NOMO-1 treated with dmso at 0.1 percent for 144 hours (cell line): ENCODE data around the gene BUB3.
"Not testable (repeated sequence)": the region's sequence is repeated elsewhere in the genome, so short reads cannot be mapped to it uniquely, and the experiment has no call there.

Source experiments
- DNase-seq: peaks from one replicate; lab custom pipeline; 2025; ENCODE audit not compliant: unreplicated experiment; lab: John Stamatoyannopoulos, UW

BUB3 gene

GRCh38 chr10:123153486-123154091, 613 bp upstream of the BUB3 start:
- DNase-seq, result no peak

GRCh38 chr10:123154711-123155505, 706 bp downstream of the BUB3 start:
- DNase-seq, result no peak

DNA sequence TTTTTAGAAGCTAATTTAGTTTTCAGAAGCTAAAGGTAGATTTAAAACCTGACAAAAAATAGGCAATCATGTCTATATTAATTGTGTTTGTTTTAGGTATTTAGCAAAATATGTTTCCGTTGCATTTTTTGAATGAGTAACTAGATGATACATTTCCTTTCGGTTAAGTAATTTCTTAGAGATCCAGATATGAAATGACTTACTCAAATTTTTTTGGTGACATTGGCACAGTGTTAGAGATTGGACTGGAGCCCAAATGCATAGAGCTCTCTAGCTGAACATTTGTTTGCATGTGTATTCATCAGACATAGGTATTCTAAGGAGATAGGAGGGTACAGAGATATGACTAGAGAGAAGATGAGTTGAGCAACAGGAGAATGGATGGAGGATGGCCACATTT, 1.9 kb downstream of the BUB3 start:
- DNase-seq, result no peak

DNA sequence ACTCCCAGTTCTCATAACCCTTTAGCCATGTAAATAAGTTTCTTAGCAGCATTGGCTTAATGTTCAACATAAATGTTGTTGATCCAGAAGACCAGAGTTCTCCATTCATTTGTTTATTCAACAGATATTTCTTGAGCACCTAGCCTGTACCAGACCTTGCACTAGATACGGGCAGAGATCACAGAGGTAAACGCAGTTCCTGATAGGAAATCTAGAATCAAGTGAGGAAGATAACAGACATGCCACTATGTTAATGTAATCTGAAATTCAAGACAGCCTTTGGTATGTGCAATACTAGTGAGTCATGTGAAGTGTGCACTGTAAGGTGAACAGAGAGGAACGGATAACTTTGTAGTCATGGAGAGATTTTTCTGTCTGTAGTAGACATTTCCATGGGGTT, 3.0 kb downstream of the BUB3 start:
- no peak for DNase-seq

DNA sequence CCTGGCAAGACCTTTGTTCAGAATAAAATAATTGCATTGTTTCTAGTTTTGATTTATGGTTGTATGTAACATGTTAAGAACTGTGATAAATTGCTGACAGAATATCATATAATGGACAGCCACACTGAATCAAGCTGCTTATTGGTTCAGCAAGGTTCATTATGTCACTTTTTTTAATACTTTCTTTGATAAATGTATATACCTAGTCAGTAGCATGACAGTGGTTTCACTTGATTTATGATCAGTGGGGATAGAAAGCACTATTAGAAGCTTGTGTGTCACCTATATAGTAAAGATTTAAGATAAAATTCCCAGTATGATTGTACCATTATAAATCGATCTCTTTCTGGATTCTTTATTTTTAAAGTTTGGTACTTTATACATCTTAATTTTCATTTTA, 4.5 kb downstream of the BUB3 start:
- no peak for DNase-seq

- DNase-seq, result no peak
Observed at GRCh38 chr10:123160311-123160980, 6.2 kb downstream of the BUB3 start.

DNA sequence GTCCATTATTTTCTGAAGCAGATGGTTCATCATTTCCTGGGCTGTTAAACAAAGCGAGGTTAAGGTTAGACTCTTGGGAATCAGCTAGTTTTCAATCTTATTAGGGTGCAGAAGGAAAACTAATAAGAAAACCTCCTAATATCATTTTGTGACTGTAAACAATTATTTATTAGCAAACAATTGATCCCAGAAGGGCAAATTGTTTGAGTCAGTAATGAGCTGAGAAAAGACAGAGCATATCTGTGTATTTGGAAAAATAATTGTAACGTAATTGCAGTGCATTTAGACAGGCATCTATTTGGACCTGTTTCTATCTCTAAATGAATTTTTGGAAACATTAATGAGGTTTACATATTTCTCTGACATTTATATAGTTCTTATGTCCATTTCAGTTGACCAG, 10.1 kb downstream of the BUB3 start:
- DNase-seq, result no peak

GRCh38 chr10:123165445-123166072, 11.4 kb downstream of the BUB3 start:
- no peak for DNase-seq

DNA sequence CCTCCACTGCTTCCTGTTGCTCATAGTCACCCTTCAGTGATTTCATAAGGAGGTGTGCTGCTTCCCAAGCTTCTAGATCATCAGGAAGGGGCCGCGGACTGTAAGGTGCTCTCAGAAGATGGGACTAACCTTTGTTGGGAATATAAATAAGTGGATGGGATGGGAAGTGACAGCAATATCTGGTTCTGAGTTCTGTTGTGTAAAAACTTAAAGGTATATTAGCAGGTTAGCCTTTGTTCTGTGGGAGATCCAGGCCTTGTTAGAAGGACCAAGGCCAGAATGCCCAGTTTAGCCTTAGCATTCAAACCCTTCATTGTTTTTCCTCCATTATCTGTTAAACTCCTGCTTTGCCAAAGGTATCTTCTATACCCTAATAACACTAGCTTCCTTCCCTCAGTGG, 12.4 kb downstream of the BUB3 start:
- DNase-seq, result no peak

- DNase-seq, result no peak
Observed at GRCh38 chr10:123170961-123171360, 16.8 kb downstream of the BUB3 start.

- not testable (repeated sequence) for DNase-seq
Observed at GRCh38 chr10:123171616-123172015, 17.4 kb downstream of the BUB3 start.

DNA sequence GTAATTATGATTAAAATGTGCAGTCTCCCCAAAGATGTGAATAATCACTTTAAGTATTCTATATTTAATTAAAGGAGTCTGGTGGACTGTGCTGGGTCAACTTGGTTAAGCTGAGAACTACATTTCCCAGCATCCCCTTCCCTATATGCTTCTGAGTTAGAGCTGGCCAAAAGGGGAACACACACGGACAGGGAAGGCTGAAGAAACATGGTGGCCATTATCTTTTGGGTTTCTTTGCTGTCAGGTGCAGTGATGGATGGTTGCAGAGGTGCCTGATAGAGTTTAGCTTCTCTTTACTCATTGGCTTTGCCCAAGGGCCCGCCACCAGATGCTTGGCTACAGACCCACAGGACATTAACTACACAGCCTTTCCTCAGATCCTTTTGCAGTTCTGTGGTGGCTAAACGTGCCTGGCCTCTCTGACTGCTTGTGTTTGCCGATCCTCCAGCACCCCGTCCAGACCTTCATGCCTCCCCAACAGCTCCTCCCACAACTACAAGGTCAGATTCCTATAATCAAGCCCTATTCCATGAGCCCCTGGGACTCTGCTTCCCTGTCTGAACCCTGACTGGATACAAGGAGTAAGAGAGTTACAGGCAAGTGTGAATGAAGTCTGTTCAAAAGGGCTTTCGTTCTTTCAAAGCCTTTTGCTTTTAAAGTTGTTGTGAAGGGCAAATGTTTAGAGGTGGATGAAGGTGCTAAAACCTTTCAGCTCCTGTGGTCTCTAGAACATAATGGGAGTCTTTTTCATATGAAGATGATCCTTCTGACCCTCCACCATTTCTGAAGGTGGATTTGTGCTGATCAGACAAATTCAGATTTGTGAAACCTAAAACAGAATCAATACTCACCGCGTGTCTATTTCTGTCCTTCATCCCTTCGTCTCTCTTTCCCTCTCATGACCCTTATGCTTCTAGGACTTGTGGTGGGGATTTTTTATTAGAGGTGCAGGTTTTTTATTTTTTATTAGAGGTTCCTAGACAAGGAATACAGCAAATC, 21.5 kb downstream of the BUB3 start:
- DNase-seq, result no peak

DNA sequence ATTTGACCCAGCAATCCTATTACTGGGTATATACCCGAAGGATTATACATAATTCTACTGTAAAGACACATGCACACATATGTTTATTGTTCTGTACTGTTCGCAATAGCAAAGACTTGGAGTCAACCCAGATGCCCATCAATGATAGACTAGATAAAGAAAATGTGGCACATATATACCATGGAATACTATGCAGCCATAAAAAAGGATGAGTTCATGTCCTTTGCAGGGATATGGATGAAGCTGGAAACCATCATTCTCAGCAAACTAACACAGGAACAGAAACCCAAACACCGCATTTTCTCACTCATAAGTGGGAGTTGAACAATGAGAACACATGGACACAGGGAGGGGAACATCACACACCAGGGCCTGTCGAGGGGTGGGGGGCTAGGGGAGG, 24.2 kb downstream of the BUB3 start:
- not testable (repeated sequence) for DNase-seq

DNA sequence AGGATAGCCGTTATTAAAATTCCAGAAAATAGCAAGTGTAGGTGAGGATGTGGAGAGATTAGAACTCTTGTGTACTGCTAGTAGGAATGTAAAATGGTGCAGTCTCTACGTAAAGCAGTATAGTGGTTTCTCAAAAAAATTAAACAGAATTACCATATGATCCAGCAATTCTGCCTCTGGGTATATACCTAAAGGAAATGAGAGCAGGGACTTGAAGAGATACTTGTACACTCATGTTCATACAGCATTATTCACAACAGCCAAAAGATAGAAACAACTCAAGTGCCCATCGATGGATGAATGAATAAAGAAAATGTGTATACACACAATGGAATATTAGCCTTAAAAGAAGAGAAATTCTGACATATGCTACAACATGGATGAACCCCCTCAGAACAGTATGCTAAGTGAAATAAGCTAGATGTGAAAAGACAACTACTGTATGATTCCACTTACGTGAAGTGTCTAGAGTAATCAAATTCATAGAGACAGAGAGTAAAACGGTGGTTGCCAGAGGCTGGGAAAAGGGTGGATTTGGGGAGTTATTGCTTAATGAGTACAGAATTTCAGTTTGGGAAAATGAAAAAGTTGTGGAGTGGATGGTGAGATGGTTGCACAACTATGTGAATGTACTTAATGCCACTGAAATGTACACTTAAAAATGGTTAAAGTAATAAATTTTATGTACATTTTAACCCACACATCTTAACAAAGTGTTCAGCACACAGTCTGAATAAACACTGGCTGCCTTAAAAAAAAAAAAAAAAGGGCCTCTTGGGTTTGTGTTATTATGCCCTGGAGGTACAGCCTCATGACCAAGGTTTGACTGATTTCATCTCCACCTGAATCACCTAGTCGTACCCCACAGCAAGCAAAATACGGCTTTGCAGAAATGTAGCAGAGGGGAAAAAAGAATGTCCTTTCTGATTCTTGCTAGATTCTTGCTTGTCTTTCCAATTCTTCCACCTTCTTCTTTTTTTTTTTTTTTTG, 26.2 kb downstream of the BUB3 start:
- no peak for DNase-seq

GRCh38 chr10:123183724-123184123, 29.5 kb downstream of the BUB3 start:
- DNase-seq, result no peak

DNA sequence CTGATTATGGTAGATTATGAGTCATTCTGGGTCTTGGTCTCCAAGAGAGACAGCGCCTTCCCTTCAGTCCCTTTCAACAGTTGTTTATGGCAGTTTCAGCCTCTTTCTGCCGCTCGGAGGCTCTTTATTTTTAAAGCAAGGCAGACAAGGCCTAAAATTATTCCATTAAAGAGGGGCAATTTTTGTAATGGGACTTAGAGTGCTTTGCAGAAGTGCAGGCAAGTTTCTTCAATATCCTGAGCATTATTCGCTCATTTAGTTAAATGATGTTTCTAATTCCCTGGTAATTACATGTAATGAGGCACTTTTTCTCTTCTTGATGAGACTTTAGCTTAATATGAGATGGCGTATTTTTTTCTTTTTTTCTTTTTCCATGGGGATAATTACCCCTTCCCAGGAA, 33.6 kb downstream of the BUB3 start:
- no peak for DNase-seq

- DNase-seq, result no peak
Observed at GRCh38 chr10:123191886-123192285, 37.7 kb downstream of the BUB3 start.

DNA sequence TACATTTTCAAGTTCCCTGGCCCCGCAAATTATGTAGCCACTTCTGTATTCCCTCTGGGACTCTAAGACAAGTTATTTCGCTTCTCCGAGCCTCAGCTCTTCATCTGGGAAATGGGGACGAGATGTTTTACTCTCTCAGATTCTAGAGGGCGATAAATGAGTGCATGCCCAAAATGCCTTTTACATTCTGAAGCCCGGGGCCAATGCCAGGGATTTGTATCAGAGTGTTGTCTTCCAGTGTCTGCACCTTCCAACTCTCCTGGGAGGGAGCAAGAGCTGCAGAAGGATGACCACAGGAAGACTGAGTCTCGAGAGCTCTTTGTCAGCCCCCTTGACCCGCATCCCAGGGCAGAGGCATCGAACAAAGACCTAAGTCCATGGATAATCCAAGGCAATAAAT, 39.9 kb downstream of the BUB3 start:
- no peak for DNase-seq

GRCh38 chr10:123200531-123200930, 46.3 kb downstream of the BUB3 start:
- DNase-seq, result no peak
